ENCODE measurements around the gene DYRK1A. TPM values are rescaled to one million over a fixed set of nuclear protein-coding genes. Genes with fewer than 3 reads are reported as not detected.

Gene DYRK1A
- total RNA-seq, 2 experiments from 2014 or later = 49.8 to 51.4 TPM

GRCh38 chr21:37565530-37566223 lies 199.1 kb downstream of the DYRK1A start:
- no peaks in the 10 kb centered on the region for H3K27me3 Mint-ChIP-seq (ENCODE audit: low read depth)
- no peak for DNase-seq
- intact Hi-C loops (cut with micrococcal nuclease) = loop anchor here (10.0 kb wide), 1 partner anchor 581 kb away; no protein-coding TSS in a partner anchor
- H3K9me3 Mint-ChIP-seq = no peaks in the 10 kb centered on the region
- peaks cover 20% of the 10 kb centered on the region for H3K4me1 Mint-ChIP-seq (ENCODE audit: low read depth)
- no peak overlapping the region for H3K27ac Mint-ChIP-seq
- CTCF ChIA-PET = interaction anchor here (0.6 to 2.4 kb wide), 2 partner anchors 109 to 788 kb away, joined by 5 to 11 read pairs; no protein-coding TSS in a partner anchor
- no peak overlapping the region for H3K4me3 Mint-ChIP-seq
- H3K36me3 Mint-ChIP-seq (ENCODE audit: low read depth) = no peaks in the 10 kb centered on the region

- Mint-ChIP-seq H3K36me3 (ENCODE audit: low read depth) (no peaks in the 10 kb centered on the region), H3K27me3 (ENCODE audit: low read depth) (no peaks in the 10 kb centered on the region), H3K27ac (no peak overlapping the region), H3K9me3 (no peaks in the 10 kb centered on the region), H3K4me3 (no peak overlapping the region), H3K4me1 (ENCODE audit: low read depth) (peaks cover 20% of the 10 kb centered on the region)
- CTCF ChIA-PET = no interaction called here
- no peak for DNase-seq
- intact Hi-C loops (cut with micrococcal nuclease) = loop anchor here (10.0 kb wide), 1 partner anchor 582 kb away; no protein-coding TSS in a partner anchor
Observed at GRCh38 chr21:37566790-37567615, 200.4 kb downstream of the DYRK1A start.

GRCh38 chr21:37568415-37568814 lies 201.8 kb downstream of the DYRK1A start:
- Mint-ChIP-seq H3K9me3 (no peaks in the 10 kb centered on the region), H3K27me3 (ENCODE audit: low read depth) (no peaks in the 10 kb centered on the region), H3K27ac (no peak overlapping the region), H3K4me3 (no peak overlapping the region), H3K36me3 (ENCODE audit: low read depth) (no peaks in the 10 kb centered on the region), H3K4me1 (ENCODE audit: low read depth) (peaks cover 16% of the 10 kb centered on the region)
- intact Hi-C loops (cut with micrococcal nuclease) = loop anchor here (10.0 kb wide), 1 partner anchor 584 kb away; no protein-coding TSS in a partner anchor
- DNase-seq = no peak
- CTCF ChIA-PET = interaction anchor here (1.1 kb wide), 1 partner anchor 41 kb away, joined by 3 read pairs; no protein-coding TSS in a partner anchor

GRCh38 chr21:37568916-37569315 lies 202.3 kb downstream of the DYRK1A start:
- intact Hi-C loops (cut with micrococcal nuclease) = loop anchor here (10.0 kb wide), 1 partner anchor 584 kb away; no protein-coding TSS in a partner anchor
- Mint-ChIP-seq H3K27me3 (ENCODE audit: low read depth) (no peaks in the 10 kb centered on the region), H3K36me3 (ENCODE audit: low read depth) (no peaks in the 10 kb centered on the region), H3K9me3 (no peaks in the 10 kb centered on the region), H3K4me1 (ENCODE audit: low read depth) (peaks cover 16% of the 10 kb centered on the region), H3K4me3 (no peak overlapping the region), H3K27ac (no peak overlapping the region)
- DNase-seq = no peak
- CTCF ChIA-PET = interaction anchor here (1.1 kb wide), 1 partner anchor 40 kb away, joined by 3 read pairs; no protein-coding TSS in a partner anchor

GRCh38 chr21:37571442-37571841 lies 204.9 kb downstream of the DYRK1A start:
- Mint-ChIP-seq H3K4me3 (no peak overlapping the region), H3K9me3 (no peaks in the 10 kb centered on the region), H3K4me1 (ENCODE audit: low read depth) (no peaks in the 10 kb centered on the region), H3K27ac (no peak overlapping the region), H3K36me3 (ENCODE audit: low read depth) (no peaks in the 10 kb centered on the region), H3K27me3 (ENCODE audit: low read depth) (no peaks in the 10 kb centered on the region)
- intact Hi-C loops (cut with micrococcal nuclease) = no loop called here
- no peak for DNase-seq
- CTCF ChIA-PET = no interaction called here

- Mint-ChIP-seq H3K4me3 (no peak overlapping the region), H3K9me3 (peaks cover 14% of the 10 kb centered on the region), H3K36me3 (ENCODE audit: low read depth) (no peaks in the 10 kb centered on the region), H3K4me1 (ENCODE audit: low read depth) (no peaks in the 10 kb centered on the region), H3K27ac (no peak overlapping the region), H3K27me3 (ENCODE audit: low read depth) (no peaks in the 10 kb centered on the region)
- intact Hi-C loops (cut with micrococcal nuclease) = no loop called here
- CTCF ChIA-PET = no interaction called here
- no peak for DNase-seq
Observed at GRCh38 chr21:37574316-37574715, 207.7 kb downstream of the DYRK1A start.

GRCh38 chr21:37574751-37575150 lies 208.2 kb downstream of the DYRK1A start:
- H3K27ac Mint-ChIP-seq = no peak overlapping the region
- DNase-seq = no peak
- H3K9me3 Mint-ChIP-seq = peaks cover 14% of the 10 kb centered on the region
- CTCF ChIA-PET = no interaction called here
- intact Hi-C loops (cut with micrococcal nuclease) = no loop called here
- H3K36me3 Mint-ChIP-seq (ENCODE audit: low read depth) = no peaks in the 10 kb centered on the region
- H3K4me1 Mint-ChIP-seq (ENCODE audit: low read depth) = no peaks in the 10 kb centered on the region
- H3K4me3 Mint-ChIP-seq = no peak overlapping the region
- H3K27me3 Mint-ChIP-seq (ENCODE audit: low read depth) = no peaks in the 10 kb centered on the region

- DNase-seq = no peak
- intact Hi-C loops (cut with micrococcal nuclease) = no loop called here
- Mint-ChIP-seq H3K27me3 (ENCODE audit: low read depth) (peaks cover 2% of the 10 kb centered on the region), H3K36me3 (ENCODE audit: low read depth) (no peaks in the 10 kb centered on the region), H3K4me3 (no peak overlapping the region), H3K4me1 (ENCODE audit: low read depth) (no peaks in the 10 kb centered on the region), H3K9me3 (peaks cover 14% of the 10 kb centered on the region), H3K27ac (no peak overlapping the region)
- CTCF ChIA-PET = interaction anchor here (1.0 kb wide), 1 partner anchor 20 kb away, joined by 3 read pairs; no protein-coding TSS in a partner anchor
Observed at GRCh38 chr21:37575580-37575979, 209.0 kb downstream of the DYRK1A start.

Other genes starting within 250 kb of the DYRK1A start
- gene VPS26C, start 99.4 kb upstream of the DYRK1A start, total RNA-seq = 10 to 100 TPM; 50.1 to 51.0 TPM

Data from activated naive CD4-positive, alpha-beta T cell treated with anti-CD3 and anti-CD28 coated beads for 36 hours (primary cell).